EL (cell line): ENCODE results near the gene NDST4.
A peak's percentile ranks its signal among the peaks of the same experiment; 100 is the strongest.

Experiments used
- DNase-seq: peaks from one replicate; pipeline ENCODE4 v3.0.0-alpha.2; 2016

The NDST4 gene

GRCh38 chr4:114900934-114901333 lies 212.5 kb downstream of the NDST4 start:
- no peak for DNase-seq

DNA sequence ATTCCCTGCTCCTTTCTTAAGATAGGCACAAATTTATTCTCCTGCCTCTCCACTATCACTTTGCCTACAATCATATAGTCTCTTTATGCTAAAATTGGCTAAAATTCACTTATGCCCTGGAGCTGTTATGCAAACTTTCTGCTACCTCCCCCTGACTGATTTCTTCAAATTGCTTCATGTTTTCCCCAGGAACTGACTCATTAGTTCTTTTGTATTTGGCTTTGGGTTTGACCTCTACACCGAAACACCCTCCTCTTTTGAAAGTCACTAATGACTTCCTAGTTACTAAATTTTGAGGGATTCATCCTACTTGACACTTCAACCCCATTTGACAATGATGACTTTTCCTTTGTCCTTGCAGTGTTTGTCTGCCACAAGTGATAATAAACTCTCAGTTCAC lies 222.6 kb downstream of the NDST4 start:
- no peak for DNase-seq

GRCh38 chr4:114886761-114887160 lies 226.7 kb downstream of the NDST4 start:
- DNase-seq, result no peak

DNA sequence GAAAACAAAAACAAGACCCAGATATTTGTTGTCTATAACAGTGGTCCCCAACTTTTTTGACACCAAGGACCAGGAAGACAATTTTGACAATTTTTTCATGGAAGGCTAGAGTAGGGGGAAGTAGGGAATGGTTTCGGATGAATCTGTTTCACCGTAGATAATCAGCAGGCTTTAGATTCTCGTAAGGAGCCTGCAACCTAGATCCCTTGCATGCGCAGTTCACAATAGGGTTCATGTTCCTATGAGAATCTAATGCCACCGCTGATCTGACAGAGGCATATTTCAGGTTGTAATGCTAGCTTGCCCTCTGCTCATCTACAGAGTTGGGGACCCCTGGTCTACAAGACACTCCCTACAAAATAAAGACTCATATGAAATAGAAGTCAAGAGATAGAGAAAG lies 229.8 kb downstream of the NDST4 start:
- DNase-seq, result no peak

GRCh38 chr4:114879916-114880669 lies 233.3 kb downstream of the NDST4 start:
- DNase-seq, result no peak

GRCh38 chr4:114875630-114876029 lies 237.8 kb downstream of the NDST4 start:
- DNase-seq, result no peak

DNA sequence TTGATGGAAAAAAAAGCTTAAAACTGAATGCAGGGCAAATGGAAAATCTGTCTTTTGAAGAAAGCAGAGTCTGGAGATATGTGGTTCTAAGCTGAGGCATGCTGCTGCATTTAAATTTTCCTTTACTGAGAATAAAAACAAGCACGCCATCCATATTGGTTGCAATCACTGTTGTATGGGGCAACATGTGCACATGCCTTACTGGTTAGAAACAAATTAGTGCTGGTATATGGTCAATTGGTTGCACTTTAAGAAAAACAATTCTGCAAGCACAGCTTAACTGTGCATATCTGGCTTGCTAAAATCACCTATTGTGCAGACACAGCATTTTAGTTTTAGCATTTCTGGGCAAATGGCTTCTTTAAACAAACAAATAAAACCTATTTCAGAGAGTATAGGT lies 239.1 kb downstream of the NDST4 start:
- no peak for DNase-seq

- no peak for DNase-seq
These were observed 242.4 kb downstream of the NDST4 start for GRCh38 chr4:114870987-114871386.

GRCh38 chr4:114866901-114867670 lies 246.3 kb downstream of the NDST4 start:
- no peak for DNase-seq

GRCh38 chr4:114864060-114864459 lies 249.4 kb downstream of the NDST4 start:
- DNase-seq, result no peak

DNA sequence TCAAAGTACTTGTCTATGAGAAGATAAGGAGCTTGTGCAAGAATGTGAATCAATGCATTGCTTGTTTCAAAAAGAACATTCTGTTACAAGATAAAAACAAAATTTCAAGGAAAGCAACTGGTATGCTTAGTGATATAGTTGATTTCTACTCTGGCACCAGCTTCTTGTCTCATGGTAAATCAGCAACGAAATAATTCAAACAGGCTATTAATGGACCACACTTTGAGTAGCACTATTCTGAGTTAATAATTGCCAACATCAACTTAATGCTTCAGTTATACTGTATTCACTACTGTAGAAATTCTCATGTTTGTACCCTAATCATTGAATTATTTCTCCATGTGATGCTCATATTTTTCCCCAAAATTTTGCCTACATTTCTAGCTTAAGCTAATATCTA lies 252.6 kb downstream of the NDST4 start:
- no peak for DNase-seq

DNA sequence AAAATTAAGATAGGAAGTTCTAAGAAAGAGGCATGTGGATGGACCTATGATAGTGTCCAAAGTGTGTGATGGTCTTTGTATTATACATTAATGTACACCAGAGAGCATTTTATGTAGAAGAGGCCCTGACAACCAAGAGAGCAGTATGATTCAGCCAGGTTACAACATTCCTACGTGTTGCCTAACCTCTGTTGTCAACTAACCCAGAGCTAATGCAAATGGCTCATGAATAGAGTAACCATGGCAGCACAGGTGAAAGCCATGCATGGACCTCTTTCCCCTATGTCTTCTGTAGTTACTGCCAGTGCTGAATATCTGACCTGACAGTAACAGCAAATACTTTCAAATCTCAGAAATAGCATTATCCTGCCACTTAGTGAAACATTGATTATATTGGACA lies 255.6 kb downstream of the NDST4 start:
- DNase-seq, result no peak

DNA sequence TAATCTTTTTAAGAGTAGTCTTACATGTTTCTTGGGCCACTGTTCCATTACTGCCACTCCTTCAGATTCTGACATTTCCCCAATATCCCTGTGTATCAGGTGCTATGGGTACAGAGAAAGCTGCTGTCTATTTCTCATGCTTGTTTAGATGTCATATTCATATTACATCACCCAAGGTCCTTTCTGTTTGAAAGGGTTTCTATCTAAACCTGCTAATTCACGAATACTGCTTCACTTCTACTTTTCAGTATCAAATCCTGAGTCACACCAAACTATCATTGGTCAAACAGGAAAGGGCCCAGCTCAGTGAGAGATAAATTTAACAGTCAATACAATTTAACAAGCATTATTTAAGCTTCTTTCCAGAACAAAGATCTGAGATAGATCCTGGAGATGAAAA lies 273.4 kb downstream of the NDST4 start:
- DNase-seq, result no peak

DNA sequence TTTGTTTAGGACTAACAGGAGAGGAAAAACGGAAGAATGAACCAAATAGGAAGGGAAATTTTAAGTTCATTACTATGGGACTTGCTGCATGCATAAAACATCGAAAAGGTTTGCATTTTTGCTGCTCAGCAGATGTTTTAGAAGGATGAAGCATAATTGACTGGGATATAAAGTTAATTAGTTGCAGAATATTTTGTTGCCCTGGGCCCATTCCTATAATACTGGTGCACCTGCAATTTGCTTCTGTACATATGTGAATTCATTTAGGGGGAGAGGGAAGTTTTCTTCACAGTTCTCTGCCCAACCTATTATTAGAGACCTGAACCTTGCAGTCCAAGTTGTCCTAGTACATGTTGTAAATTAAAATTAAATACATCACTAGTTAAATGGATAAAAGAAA lies 282.8 kb downstream of the NDST4 start:
- no peak for DNase-seq

- no peak for DNase-seq
These were observed 285.8 kb downstream of the NDST4 start for GRCh38 chr4:114827651-114828050.

DNA sequence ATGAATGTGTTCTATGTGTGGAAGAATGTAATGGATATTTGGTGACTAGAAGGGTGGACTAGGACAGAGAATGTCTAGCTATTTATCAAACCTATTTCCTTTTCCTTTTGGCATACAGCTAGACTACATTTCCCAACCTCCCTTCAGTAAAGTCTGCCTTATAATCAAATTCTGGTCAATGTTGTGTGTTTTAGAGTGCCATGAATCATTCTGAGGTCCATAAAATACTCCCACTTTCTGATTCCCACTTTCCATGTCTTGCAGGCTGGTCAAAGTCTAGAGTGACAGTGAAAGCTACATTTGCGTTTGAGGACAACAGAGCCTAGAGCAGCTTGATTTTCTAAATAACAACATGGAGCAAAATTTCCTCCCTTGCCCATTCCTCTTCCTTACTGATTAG lies 297.7 kb downstream of the NDST4 start:
- no peak for DNase-seq

- no peak for DNase-seq
These were observed 299.5 kb downstream of the NDST4 start for GRCh38 chr4:114813961-114814360.

DNA sequence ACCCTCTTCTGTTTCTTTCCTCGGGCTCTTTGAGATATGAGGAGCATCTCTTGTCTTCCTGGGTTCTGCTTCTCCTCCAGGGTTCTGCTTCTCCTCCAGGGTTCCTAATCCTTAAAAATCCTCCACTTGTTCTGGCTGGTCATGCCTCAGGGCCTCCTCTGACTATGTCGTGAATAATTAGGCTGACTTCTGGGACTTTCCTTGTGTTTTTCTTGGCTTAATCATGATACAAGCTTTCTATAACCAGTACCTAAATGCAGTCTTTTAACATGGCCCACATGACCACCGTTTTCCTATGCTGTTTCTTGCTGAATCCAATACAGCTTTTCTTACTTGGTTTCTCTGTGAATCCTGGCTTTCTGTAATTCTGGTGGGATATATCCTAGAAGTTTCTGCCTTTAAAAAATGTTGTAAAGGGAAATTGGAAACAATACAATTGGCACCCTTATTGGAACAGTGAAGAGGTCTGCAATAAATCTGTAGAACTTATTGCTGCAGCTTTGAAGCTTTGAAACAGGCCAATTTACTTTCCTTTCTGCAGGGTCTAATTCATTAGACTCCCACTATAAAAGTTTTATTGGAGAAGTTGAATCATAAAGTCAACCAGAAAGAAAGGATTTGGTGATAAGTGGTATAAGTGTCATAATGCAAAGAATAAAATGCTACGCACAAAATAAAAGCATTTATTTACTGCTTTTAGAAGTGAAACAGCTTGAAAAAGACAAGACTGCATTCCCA lies 301.7 kb downstream of the NDST4 start:
- DNase-seq, result no peak

DNA sequence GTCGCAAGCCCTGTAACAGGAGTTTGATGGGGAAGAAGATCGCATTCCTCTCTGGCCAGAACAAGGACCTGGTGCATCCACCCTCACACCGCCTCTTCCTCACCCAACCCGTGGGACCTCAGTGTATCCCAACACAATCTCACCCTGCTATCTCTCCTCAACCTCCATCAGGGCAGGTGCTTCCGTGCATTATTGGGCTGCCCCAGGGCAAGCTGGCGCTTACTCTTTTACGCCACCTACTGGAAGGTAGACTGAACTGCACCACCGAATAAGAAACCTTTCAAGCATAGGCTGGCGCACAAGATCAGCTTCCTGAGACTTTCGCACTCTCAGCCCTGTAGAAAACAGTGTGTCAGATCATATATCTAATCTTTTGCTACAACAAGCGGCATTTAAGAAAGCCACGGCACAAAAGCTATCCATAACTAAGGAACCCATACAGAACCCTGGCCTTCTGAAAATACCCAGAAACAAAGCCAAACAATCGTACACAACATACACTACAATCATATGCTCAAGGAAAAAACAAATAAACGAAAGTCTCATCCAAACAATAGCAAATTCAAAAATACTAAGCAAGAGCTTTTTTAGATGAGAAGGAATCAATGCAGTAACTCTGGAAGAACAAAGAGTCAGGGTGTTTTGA lies 305.5 kb downstream of the NDST4 start:
- peak; percentile 37 for DNase-seq

DNA sequence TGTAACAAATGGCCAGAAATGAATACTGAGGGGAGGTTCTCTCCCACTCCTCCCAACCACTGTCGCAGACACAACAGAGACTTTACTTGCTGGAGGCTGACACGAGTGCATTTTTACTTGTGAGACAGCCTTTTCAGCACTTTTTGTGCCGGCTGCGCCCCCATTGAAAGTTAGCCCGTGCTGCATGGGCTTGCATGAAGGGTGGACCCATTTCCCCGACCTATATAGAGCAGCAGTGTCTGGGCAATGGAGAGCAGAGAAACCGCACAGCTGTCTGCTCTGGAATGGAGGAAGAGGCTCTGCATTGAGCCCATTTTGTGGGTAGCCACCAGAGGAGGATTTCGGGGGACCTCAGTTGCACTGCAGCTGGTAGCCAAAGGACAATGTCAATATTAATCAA lies 306.1 kb downstream of the NDST4 start:
- DNase-seq, result no peak

DNA sequence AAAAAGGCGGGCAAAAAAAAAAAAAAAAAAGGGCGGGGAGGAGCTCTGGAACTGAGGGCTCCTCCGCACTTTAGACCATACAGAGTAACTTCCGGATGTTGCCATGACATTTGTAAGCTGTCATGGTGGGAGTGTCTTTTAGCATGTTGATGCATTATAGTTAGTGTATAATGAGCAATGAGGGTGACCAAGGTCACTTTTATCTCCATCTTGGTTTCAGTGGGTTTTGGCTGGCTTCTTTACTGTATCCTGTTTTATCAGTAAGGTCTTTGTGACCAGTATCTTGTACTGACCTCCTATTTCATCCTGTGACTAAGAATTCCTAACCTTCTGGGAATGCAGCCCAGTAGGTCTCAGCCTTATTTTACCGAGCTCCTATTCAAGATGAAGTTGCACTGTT lies 321.4 kb downstream of the NDST4 start:
- no peak for DNase-seq

- no peak for DNase-seq
These were observed 327.9 kb downstream of the NDST4 start for GRCh38 chr4:114785570-114785969.

DNA sequence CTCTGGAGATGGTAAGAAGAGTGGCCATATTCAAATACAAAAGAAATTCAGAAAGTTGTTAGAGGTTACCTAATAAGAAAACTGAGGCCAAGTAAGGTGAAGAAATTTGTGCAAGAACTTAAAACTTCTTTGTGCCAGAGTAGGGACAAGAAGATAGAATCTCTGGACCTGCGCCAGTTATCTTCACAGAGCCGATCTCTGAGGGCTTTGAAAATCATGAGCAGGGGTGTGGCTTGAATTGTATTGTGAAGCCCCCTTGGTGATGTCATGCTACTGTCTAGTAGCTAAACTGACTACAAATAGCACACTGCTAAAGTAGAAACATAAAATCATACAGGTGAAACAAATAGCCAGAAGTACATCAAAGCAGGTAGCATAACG lies 330.2 kb downstream of the NDST4 start:
- DNase-seq, result no peak
